ENCODE measurements around the gene RHEBL1. TPM values are rescaled to one million over a fixed set of nuclear protein-coding genes. Genes with fewer than 3 reads are reported as not detected.

The RHEBL1 gene
- total RNA-seq, 1 donor from 2014 or later = 0.72 TPM

DNA sequence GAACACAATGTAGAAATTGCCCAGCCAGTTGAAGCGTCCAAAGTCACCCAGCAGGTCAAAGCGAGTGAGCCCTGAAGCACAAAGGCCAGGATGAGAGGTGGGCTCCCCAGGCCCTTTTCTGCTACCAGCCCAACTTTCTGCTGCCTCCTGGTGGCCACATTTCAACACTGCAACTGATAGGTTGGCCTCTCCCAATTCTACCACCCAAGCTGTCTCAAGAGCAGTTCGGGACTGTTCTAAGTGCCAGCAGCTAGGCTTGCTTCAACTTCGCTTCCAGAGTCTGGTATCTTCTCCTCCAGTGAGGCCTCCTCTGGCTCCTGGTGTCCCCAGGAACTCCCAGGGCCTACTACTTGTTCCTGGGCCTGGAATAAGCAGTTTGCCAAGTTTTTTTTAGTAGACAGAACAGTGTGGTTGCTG, 28.3 kb upstream of the RHEBL1 start:
- Mint-ChIP-seq H3K27ac (no peak overlapping the region), H3K27me3 (peaks cover 28% of the 10 kb centered on the region), H3K4me3 (ENCODE audit: low read depth) (no peak overlapping the region), H3K9me3 (ENCODE audit: low read depth) (no peaks in the 10 kb centered on the region), H3K4me1 (ENCODE audit: low read depth) (peaks cover 13% of the 10 kb centered on the region), H3K36me3 (ENCODE audit: insufficient read depth) (peaks cover 17% of the 10 kb centered on the region)
- peak; percentile 39 for DNase-seq (ENCODE audit: low spot score, unreplicated experiment)
- TF ChIP-seq, protein P1, sequence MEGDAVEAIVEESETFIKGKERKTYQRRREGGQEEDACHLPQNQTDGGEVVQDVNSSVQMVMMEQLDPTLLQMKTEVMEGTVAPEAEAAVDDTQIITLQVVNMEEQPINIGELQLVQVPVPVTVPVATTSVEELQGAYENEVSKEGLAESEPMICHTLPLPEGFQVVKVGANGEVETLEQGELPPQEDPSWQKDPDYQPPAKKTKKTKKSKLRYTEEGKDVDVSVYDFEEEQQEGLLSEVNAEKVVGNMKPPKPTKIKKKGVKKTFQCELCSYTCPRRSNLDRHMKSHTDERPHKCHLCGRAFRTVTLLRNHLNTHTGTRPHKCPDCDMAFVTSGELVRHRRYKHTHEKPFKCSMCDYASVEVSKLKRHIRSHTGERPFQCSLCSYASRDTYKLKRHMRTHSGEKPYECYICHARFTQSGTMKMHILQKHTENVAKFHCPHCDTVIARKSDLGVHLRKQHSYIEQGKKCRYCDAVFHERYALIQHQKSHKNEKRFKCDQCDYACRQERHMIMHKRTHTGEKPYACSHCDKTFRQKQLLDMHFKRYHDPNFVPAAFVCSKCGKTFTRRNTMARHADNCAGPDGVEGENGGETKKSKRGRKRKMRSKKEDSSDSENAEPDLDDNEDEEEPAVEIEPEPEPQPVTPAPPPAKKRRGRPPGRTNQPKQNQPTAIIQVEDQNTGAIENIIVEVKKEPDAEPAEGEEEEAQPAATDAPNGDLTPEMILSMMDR (IDR thresholded peaks at IDR 0.05; ENCODE audit: unreplicated experiment) = peak; percentile 73

DNA sequence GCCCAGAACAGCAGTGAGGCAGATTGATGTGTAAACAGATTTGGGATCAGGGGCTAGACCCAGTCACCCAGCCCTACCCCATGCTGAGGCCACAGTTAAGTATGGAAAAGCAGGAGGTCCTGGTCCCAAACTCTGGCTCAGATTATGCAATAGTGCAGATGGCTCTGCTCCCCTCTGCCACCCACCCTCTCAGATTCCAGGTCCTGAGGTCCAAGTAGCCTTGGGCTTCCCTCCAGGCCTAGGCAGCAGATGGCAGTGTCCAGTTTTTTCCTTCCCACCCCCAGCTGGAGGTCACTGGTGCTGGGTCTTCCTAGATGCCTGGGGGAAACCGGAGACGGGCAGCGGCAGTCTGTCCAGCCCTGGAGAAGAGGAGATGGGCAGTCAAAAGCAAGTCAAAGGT, 27.6 kb upstream of the RHEBL1 start:
- H3K4me1 Mint-ChIP-seq (ENCODE audit: low read depth) = peaks cover 13% of the 10 kb centered on the region
- peaks cover 34% of the 10 kb centered on the region for H3K27me3 Mint-ChIP-seq
- no peak overlapping the region for H3K27ac Mint-ChIP-seq
- TF ChIP-seq, protein P1 (IDR thresholded peaks at IDR 0.05; ENCODE audit: unreplicated experiment) = no peak
- H3K4me3 Mint-ChIP-seq (ENCODE audit: low read depth) = no peak overlapping the region
- H3K9me3 Mint-ChIP-seq (ENCODE audit: low read depth) = no peaks in the 10 kb centered on the region
- peaks cover 17% of the 10 kb centered on the region for H3K36me3 Mint-ChIP-seq (ENCODE audit: insufficient read depth)
- no peak for DNase-seq (ENCODE audit: low spot score, unreplicated experiment)

DNA sequence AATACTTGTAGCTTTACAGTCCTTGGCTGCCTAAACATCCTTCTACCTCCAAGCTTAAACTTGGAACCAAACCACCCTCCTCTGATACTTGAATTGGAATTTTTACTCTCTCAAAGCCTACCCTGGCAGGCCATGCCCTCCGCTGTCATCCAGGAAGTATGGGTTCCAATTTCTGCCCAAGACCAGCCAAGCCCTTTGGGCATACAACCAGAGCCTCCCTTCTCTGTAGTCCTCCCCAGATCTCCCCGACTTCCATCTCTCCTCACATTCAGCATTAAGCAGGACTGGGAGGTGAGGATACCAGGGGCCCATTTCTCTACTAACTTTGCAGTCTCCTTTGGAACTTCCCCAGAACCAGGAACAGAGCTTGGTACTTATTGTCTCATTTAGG, 25.2 kb upstream of the RHEBL1 start:
- Mint-ChIP-seq H3K27ac (no peak overlapping the region), H3K36me3 (ENCODE audit: insufficient read depth) (peaks cover 13% of the 10 kb centered on the region), H3K27me3 (peaks cover 57% of the 10 kb centered on the region), H3K9me3 (ENCODE audit: low read depth) (no peaks in the 10 kb centered on the region), H3K4me3 (ENCODE audit: low read depth) (no peak overlapping the region), H3K4me1 (ENCODE audit: low read depth) (peaks cover 13% of the 10 kb centered on the region)
- TF ChIP-seq, protein P1 (IDR thresholded peaks at IDR 0.05; ENCODE audit: unreplicated experiment) = no peak
- DNase-seq (ENCODE audit: low spot score, unreplicated experiment) = no peak

DNA sequence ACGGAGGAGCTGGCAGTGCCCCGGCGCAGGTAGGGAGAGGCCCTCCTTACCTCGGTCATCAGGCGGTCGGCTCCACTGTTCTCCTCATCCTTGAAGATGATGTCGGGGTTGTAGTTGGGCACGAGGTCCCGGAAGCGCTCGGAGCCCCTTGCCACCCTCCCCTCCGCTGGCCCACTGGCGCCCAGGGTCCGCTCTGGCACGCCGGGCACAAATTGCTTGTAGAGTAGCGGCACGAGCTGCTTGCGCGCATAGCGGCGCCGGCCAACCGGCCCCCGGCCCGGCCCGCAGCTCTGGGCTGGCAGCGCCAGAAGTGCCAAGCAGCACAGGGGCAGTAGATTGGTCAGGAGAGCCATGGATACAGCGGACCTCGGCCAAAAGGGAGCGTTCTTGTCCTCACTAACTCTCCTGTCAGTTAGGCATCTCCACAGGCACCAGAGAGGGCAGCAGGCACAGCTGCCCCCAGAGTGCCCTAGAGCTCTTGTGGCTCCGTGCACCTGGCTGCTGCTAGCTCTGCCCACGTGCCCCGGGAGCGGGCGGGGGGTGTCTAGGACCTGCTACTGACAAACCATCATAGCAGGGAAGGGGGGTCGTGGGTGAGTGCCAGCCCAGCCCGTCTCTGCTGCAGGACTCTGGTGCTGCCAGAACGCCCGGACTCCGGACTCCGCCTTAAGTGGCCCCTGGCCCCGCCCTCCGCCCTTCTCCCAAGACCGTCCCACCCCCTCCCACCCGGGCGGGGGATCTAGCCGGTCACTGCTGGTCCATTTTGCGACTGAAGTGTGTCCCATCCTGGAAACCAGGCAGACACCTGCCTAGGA, 24.6 kb upstream of the RHEBL1 start, which contains the start of gene DHH:
Gene DHH (minus strand): TSS at position 642 of the 815 bp plus-strand sequence. CDS start 289 bp downstream, at position 353.
- Mint-ChIP-seq H3K27ac (peak within 1 kb of the TSS; percentile 47), H3K4me1 (ENCODE audit: low read depth) (peaks cover 13% of the 10 kb centered on the region), H3K27me3 (peaks cover 61% of the 10 kb centered on the region), H3K9me3 (ENCODE audit: low read depth) (no peaks in the 10 kb centered on the region), H3K4me3 (ENCODE audit: low read depth) (no peak within 1 kb of the TSS), H3K36me3 (ENCODE audit: insufficient read depth) (peaks cover 13% of the 10 kb centered on the region)
- DNase-seq (ENCODE audit: low spot score, unreplicated experiment) = no peak
- TF ChIP-seq, protein P1 (IDR thresholded peaks at IDR 0.05; ENCODE audit: unreplicated experiment) = no peak

DNA sequence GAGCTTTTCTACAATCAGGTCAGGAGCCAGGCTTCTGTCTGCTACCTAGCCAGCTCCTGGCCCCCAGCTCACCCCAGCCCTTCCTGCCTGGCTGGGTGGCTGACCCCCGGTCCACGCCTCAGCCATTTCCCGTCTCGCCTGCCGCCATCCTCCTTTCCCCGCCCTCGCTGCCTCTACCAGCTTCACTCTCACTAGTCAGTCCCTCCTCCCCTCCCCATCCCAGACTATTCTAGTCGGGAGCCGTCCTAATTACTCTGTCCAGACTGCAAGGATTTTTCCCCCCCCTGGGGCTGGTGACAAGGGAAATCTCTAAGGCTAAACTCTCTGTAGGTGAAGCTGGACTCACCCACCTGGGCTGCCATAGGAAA, 24.0 kb upstream of the RHEBL1 start:
- Mint-ChIP-seq H3K36me3 (ENCODE audit: insufficient read depth) (peaks cover 13% of the 10 kb centered on the region), H3K9me3 (ENCODE audit: low read depth) (no peaks in the 10 kb centered on the region), H3K27me3 (peaks cover 66% of the 10 kb centered on the region), H3K27ac (peak overlapping the region; percentile 47), H3K4me3 (ENCODE audit: low read depth) (no peak overlapping the region), H3K4me1 (ENCODE audit: low read depth) (peaks cover 13% of the 10 kb centered on the region)
- DNase-seq (ENCODE audit: low spot score, unreplicated experiment) = no peak
- TF ChIP-seq, protein P1 (IDR thresholded peaks at IDR 0.05; ENCODE audit: unreplicated experiment) = no peak

Measured in progenitor cell of endocrine pancreas (in vitro differentiated cells).